HEK293 (cell line): ENCODE data around the gene GSK3B.

Source experiments
- SETDB1 ChIP-seq: IDR thresholded peaks from one replicate; pipeline ENCODE4 v1.6.1; 2017; ENCODE audit warnings: mild to moderate bottlenecking, low read length, moderate library complexity, mixed read lengths; ENCODE audit not compliant: insufficient read length
- WT1 ChIP-seq: fragments of 450-650 bp; formaldehyde crosslinking; IDR thresholded peaks from 2 replicates; pipeline ENCODE4 v1.5.1; 2016; ENCODE audit warnings: missing biosample characterization, missing genetic modification characterization
- YY1 ChIP-seq: fragments of 450-650 bp; formaldehyde crosslinking; IDR thresholded peaks from 2 replicates; pipeline ENCODE4 v1.5.1; 2018; ENCODE audit warnings: missing biosample characterization, missing genetic modification characterization
- ZFP37 ChIP-seq: fragments of 450-650 bp; formaldehyde crosslinking; IDR thresholded peaks from 2 replicates; pipeline ENCODE4 v1.5.1; 2016; ENCODE audit warnings: missing biosample characterization, missing genetic modification characterization
- ZIC2 ChIP-seq: fragments of 450-650 bp; formaldehyde crosslinking; IDR thresholded peaks from 2 replicates; pipeline ENCODE4 v1.5.1; 2016; ENCODE audit warnings: missing biosample characterization, missing genetic modification characterization
- ZNF202 ChIP-seq: fragments of 450-650 bp; formaldehyde crosslinking; IDR thresholded peaks from 2 replicates; pipeline ENCODE4 v1.5.1; 2016; ENCODE audit warnings: missing biosample characterization, missing genetic modification characterization, borderline replicate concordance
- ZNF239 ChIP-seq: fragments of 450-650 bp; formaldehyde crosslinking; IDR thresholded peaks from 2 replicates; pipeline ENCODE4 v1.5.1; 2016; ENCODE audit warnings: missing biosample characterization, missing genetic modification characterization
- ZNF311 ChIP-seq: fragments of 450-650 bp; formaldehyde crosslinking; IDR thresholded peaks from 2 replicates; pipeline ENCODE4 v1.5.1; 2017; ENCODE audit warnings: missing biosample characterization, missing genetic modification characterization, borderline replicate concordance
- ZNF580 ChIP-seq: fragments of 450-650 bp; formaldehyde crosslinking; IDR thresholded peaks from 2 replicates; pipeline ENCODE4 v1.5.1; 2016; ENCODE audit warnings: missing biosample characterization, missing genetic modification characterization
- ZNF624 ChIP-seq: fragments of 450-650 bp; formaldehyde crosslinking; IDR thresholded peaks from 2 replicates; pipeline ENCODE4 v1.5.1; 2017; ENCODE audit warnings: missing biosample characterization, missing genetic modification characterization
- ZNF776 ChIP-seq: fragments of 450-650 bp; formaldehyde crosslinking; IDR thresholded peaks from 2 replicates; pipeline ENCODE4 v1.5.0; 2017; ENCODE audit warnings: missing biosample characterization, missing genetic modification characterization, borderline replicate concordance
- TF ChIP-seq, protein P1 (sequence below): IDR thresholded peaks from 2 replicates; pipeline ENCODE4 v1.6.1; 2011; ENCODE audit warnings: mild to moderate bottlenecking, low read depth, low read length, borderline replicate concordance
- TF ChIP-seq, protein P2 (sequence below): fragments of 450-650 bp; formaldehyde crosslinking; IDR thresholded peaks from 2 replicates; pipeline ENCODE4 v1.5.1; 2016; ENCODE audit warnings: missing biosample characterization, missing genetic modification characterization
- TF ChIP-seq, protein P3 (sequence below): fragments of 450-650 bp; formaldehyde crosslinking; IDR thresholded peaks from 2 replicates; pipeline ENCODE4 v1.5.1; 2017; ENCODE audit warnings: missing biosample characterization, missing genetic modification characterization

DNA sequence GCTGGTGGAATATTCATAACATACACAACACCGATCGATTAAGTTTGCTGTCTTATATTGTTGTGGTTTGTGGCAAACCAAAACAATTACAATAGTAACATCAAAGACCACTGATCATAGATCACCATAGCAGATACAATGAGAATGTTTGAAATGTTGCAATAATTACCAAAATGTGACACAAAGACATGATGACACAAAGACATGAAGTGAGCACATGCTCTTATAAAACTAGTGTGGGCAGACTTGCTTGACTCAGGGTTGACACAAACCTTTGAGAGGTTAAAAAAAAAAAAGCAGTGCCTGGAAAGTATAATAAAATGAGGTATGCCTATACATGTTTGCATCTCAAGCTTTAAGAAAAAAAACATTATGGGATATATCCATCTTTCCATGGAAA, 182.0 kb downstream of the GSK3B start:
- no peak for TF ChIP-seq YY1 (tag by site-specific recombination)
- TF ChIP-seq, protein P1, sequence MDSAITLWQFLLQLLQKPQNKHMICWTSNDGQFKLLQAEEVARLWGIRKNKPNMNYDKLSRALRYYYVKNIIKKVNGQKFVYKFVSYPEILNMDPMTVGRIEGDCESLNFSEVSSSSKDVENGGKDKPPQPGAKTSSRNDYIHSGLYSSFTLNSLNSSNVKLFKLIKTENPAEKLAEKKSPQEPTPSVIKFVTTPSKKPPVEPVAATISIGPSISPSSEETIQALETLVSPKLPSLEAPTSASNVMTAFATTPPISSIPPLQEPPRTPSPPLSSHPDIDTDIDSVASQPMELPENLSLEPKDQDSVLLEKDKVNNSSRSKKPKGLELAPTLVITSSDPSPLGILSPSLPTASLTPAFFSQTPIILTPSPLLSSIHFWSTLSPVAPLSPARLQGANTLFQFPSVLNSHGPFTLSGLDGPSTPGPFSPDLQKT, result no peak
- TF ChIP-seq ZIC2 (tag by site-specific recombination), result no peak
- TF ChIP-seq, protein P2, sequence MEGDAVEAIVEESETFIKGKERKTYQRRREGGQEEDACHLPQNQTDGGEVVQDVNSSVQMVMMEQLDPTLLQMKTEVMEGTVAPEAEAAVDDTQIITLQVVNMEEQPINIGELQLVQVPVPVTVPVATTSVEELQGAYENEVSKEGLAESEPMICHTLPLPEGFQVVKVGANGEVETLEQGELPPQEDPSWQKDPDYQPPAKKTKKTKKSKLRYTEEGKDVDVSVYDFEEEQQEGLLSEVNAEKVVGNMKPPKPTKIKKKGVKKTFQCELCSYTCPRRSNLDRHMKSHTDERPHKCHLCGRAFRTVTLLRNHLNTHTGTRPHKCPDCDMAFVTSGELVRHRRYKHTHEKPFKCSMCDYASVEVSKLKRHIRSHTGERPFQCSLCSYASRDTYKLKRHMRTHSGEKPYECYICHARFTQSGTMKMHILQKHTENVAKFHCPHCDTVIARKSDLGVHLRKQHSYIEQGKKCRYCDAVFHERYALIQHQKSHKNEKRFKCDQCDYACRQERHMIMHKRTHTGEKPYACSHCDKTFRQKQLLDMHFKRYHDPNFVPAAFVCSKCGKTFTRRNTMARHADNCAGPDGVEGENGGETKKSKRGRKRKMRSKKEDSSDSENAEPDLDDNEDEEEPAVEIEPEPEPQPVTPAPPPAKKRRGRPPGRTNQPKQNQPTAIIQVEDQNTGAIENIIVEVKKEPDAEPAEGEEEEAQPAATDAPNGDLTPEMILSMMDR (tag by site-specific recombination), result no peak
- no peak for TF ChIP-seq ZNF239
- TF ChIP-seq WT1 (tag by site-specific recombination), result no peak
- no peak for TF ChIP-seq ZNF776 (tag by site-specific recombination)
- TF ChIP-seq ZNF580, result no peak
- TF ChIP-seq, protein P3, sequence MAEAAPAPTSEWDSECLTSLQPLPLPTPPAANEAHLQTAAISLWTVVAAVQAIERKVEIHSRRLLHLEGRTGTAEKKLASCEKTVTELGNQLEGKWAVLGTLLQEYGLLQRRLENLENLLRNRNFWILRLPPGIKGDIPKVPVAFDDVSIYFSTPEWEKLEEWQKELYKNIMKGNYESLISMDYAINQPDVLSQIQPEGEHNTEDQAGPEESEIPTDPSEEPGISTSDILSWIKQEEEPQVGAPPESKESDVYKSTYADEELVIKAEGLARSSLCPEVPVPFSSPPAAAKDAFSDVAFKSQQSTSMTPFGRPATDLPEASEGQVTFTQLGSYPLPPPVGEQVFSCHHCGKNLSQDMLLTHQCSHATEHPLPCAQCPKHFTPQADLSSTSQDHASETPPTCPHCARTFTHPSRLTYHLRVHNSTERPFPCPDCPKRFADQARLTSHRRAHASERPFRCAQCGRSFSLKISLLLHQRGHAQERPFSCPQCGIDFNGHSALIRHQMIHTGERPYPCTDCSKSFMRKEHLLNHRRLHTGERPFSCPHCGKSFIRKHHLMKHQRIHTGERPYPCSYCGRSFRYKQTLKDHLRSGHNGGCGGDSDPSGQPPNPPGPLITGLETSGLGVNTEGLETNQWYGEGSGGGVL (tag by site-specific recombination), result no peak
- TF ChIP-seq ZFP37 (tag by site-specific recombination), result no peak
- no peak for TF ChIP-seq ZNF624 (tag by site-specific recombination)
- TF ChIP-seq ZNF311, result no peak
- no peak for TF ChIP-seq SETDB1
- no peak for TF ChIP-seq ZNF202
